ENCODE results near the gene PCDHB9.

GRCh38 chr5:141155540-141156374 is 31.2 kb upstream of the PCDHB9 start:
- TF ChIP-seq CTCF (IDR thresholded peaks at IDR 0.05): no peak
- no peak for TF ChIP-seq EZH2 (IDR thresholded peaks at IDR 0.05; ENCODE audit: borderline replicate concordance, insufficient read depth, low read depth, low read length, poor library complexity, severe bottlenecking)

Measured in B cell (primary cell).